ENCODE data around the gene LRMDA. TPM values are rescaled to one million over a fixed set of nuclear protein-coding genes. Genes with fewer than 3 reads are reported as not detected.

LRMDA gene
- total RNA-seq, 1 experiment from 2014 or later, result 8.0 TPM

DNA sequence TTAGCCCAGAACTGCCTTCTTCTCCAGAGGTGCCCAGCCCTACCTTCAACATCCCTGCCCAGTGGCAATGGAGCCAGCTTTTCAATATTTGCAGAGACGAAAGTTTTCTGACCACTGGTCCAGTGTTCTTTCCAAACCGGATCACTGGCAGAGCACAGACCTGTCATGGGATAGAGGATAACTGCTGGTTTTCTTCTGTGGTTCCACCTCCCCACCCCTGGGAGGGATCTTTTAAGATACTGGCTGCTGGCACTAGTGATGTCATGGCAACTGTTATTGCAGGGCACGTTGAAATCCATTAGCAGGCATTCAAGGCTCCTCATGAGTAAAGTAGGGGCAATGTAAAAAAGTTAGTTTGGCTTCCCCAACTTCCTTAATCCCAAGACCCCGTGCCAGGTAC, 387.1 kb downstream of the LRMDA start:
- DNase-seq (ENCODE audit: low read depth), result no peak

DNA sequence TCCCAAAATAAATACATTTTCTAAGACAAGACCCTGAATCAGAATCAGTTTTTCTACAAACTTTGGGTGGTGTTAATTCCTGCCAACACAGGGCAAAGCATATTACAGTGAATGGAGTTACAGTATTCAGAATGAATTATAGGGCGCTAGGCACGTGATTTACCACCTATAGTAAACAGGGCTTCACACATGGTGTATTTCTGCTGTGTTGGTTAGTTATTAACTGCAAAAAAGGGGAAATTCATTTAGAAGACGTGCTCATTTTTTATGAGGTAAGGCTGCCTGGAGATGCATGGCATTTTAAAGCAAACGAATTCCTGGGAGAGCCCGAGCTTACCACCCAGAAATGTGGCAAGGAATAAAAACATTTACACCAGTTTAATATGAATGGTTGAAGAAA, 393.8 kb downstream of the LRMDA start:
- no peak for DNase-seq (ENCODE audit: low read depth)

DNA sequence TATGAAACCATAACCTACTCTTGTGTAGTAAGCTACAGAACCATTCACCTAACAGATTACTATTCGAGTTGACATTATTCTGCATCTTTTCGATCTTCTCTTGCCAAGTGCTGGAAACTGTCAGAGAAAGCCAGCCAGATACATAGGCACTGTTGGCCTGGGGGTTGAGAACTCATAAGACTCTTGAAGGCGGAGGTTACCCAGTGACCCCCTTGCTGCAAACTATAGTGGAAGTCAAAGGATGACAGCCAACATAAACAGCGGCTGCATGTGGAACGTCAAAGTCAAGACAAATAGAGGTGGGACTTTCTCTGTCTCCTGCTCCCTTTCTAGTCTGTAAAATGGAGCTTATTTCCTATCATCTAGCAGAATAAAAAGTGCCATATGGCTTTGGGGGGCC, 394.2 kb downstream of the LRMDA start:
- no peak for DNase-seq (ENCODE audit: low read depth)

DNA sequence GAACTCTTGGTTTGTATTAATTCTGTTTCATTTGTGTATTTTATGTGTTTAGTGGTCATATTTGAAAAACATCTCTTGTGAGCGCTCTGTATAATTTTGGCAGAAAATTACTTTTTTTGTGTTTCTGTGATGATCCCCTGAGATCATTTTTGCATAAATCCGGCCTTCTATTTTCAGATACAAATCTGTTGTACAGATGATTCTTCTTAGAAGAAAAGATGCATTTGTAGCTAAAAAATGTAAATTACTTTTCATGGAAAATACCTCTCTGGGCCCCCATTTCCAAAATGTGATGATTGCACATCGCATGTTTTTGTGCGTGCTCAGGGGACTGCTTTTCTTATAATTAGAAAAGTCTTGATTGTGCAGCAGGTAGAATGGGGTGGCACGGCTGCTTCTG, 395.4 kb downstream of the LRMDA start:
- no peak for DNase-seq (ENCODE audit: low read depth)

DNA sequence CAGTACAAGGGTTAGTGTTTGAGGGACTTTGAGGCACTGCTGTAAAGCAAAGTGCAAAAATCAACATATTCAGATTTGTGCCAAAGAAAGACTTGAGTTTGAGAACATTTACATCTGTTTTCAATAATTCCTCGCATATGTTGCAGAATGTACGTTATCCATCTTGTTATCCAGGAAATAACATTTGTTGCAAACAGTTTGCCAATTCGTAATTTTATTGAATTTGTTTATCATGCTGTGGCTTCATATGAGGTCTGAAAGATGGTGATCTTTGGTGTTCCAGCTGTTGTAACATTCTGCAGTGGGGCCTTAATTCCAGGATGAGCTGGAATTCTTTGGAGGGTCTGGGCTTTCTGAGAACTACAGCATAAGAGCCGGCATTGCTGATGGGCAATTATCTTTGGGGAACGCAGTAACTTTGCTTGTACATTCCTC, 396.2 kb downstream of the LRMDA start:
- DNase-seq (ENCODE audit: low read depth), result no peak

DNA sequence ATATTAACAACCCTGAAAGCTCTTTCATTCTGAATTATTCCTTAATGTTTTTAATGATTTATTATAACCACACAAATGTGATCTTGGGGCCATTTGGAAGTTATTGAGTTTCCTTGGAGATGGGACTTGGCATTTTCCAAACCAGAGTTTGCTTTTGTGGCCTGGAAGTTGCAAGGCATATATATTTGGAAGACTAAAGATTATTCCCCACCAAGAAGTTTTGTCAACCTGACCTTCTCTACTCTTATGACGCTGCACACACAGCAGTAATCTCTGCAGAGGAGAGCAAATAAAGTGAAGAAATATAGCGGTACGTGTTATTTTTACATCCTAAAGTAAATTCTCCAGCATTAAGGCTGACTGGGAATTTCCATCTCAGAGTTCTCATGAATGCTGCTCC, 397.0 kb downstream of the LRMDA start:
- DNase-seq (ENCODE audit: low read depth), result no peak

DNA sequence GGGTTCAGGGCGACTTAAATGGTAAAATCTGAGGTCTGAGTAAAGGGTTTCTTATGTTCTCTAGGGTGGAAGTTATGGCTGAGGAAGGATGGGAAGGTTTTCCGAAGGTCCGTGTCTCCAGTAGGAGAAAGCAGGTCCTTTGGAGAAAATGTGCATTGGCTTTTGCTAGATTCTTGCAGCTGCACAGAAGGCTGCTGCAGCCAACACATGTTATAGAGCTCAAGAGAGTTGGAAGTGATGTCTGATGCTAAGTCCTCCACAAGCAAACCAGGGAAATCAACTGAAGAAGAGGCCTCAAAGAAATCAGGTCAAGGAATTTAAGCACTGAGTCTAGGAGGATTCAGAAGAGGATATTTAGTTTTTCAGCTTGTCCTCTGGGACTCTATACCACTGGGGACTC, 404.6 kb downstream of the LRMDA start:
- DNase-seq (ENCODE audit: low read depth), result no peak

DNA sequence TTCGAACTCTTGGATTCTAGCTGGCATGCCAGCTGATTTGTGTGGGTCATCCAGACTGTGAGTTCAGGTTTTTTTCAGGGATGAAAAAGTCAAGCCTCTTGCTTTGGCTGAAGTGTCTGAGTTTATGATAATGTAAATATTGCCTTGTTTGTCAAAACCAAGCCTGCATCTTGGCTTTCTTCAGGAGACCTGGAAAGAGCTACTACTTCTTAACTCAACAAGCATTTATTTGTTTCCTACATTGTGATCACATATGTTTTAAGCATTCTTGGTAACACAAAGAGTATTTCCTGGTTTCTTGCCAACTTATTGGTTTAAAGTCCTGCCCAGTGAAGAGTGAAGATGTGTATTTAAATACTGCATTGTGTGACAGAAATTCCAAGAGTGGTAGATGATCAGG, 407.1 kb downstream of the LRMDA start:
- no peak for DNase-seq (ENCODE audit: low read depth)

DNA sequence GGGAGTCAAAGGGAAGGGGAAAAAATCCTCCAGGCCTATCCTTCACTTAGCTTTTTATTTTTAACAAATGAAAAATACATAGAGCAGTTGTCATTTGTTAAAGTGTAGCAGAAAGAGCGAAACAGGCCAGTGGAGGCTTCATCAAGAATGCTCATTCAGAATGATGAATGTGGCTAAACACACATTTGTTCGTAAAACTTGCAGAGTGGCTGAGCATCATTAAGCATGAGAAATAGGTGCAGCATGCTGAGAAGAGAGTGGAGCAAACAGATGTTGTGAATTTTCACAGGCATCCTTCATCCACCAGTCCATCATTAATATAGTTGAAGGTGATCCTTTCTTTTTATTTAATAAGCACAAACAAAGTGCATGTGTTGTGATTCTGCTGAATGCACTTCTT, 407.6 kb downstream of the LRMDA start:
- no peak for DNase-seq (ENCODE audit: low read depth)

DNA sequence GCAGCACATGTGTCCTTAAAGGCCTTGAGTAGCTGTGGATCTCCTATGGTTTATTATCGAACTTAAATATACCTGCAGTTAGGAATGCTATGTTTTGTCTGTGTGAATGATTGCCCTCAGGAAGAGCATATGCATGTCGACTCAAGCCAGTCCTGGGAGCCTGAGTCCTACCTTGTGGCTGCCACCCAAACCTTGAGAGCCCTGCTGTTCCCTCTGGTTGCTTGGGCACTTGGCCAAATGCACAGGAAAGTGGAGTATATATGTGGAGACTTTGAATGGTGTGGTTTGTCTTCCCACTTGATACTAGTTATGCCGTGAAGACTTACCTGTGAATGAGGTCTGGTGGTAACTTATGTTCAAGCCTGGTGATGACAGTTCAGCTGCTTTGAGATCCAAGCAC, 409.8 kb downstream of the LRMDA start:
- DNase-seq (ENCODE audit: low read depth), result no peak

DNA sequence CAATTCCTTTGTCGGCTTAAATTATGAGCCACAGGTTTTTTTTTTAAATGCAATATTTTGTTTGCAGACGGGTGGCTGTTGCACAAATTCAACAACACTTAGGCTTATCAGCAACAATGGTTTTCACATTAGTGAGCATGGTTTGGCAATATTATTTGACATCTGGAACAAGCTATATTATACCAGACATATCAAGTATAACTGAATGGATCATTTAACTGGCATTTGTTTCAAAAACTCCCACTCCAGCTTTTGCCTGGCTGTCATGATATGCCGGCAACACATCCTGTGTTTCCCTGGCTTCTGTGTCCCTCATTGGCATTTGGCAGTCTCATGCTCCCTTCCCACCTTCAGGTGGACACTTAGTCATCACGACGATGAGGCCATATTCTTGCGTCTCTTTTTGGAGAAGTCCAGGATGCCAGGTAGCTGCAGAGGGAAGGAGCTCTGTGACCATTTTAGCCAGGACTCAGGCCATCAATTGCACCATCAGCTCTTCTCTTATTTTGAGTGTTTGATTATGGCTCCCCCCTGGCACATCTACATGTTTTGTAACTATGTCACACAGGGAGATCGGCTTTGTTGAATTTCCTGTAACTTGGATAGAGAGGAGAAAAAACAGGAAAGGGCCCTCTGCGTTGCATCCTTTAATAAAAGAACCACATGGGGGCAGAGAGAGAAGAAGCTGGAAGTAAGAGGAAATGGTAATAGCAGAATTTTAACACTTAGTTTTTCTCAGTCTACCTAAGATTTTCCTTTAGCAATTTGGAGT, 413.9 kb downstream of the LRMDA start:
- DNase-seq (ENCODE audit: low read depth), result no peak

DNA sequence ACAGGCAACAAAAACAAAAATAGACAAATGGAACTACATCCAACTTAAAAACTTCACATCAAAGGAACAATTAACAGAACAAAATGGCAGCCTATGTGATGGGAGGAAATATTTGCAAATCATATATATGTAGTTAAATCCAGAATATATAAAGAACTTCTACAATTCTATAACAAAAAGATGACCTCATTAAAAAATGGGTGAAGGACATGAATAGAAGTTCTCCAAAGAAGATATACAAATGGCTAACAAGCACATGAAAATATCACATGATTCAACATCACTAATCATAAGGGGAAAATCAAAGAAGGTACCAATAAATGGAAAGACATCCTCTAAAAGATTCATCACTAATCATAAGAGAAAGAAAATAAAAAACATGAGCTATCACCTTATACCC, 416.1 kb downstream of the LRMDA start:
- DNase-seq (ENCODE audit: low read depth), result no peak

DNA sequence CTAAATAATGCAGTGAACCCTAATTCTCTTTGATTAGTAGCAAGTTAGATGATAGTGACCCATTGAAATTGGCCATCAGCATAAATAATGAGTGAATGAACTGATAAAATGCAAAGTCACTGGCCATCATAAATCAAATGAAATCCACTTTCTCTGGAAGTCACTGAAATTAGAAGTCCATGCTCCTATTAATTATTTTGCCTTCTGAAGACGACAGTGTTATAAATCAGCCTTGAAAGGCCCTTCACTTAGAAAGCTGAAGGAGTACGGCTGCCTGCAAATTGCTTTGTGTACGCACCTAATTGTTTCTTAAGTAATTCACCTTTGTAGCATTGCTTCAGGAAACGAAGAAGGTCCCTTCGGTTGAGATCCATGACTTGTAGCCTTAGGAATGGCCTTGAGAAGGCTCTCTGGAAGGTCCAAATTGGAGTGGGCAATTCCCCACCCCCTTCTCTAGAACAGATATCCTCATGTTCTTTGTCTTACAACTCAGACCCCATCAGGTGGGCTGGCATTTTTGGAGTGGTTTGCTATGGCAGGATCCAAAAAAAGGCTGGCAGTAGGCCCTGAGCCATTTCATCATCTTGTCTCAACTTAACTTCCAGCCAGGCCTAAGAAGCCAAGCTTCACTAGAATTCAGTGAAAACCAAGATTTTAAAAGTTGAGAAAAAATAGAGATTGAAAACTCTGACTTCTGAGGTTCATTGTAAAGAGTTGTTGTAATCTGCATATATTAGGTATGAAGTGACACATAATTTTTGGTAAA, 420.3 kb downstream of the LRMDA start:
- no peak for DNase-seq (ENCODE audit: low read depth)

DNA sequence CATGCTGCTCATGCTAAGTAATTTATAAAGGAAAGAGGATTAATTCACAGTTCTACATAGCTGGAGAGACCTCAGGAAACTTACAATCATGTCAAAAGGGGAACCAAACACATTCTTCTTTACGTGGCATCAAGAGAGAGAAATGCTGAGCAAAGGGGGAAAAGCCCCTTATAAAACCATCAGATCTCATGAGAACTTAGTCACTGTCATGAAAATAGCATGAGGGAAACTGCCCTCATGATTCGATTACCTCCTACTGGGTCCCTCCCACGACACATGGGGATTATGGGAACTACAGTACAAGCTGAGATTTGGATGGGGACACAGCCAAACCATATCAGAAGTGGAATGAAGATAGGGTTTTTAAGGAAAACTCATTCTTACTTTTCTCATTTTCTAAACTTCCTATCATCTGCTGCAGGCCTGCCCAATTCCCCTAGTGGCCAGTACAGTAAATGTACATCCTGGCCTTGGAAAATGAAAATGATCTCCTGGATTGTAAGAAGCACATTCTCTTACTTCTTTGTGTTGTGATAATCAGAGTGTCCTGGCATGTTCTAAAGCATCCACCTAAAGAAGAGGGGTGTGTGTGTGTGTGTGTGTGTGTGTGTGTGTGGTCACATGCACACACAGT, 421.5 kb downstream of the LRMDA start:
- DNase-seq (ENCODE audit: low read depth), result no peak

DNA sequence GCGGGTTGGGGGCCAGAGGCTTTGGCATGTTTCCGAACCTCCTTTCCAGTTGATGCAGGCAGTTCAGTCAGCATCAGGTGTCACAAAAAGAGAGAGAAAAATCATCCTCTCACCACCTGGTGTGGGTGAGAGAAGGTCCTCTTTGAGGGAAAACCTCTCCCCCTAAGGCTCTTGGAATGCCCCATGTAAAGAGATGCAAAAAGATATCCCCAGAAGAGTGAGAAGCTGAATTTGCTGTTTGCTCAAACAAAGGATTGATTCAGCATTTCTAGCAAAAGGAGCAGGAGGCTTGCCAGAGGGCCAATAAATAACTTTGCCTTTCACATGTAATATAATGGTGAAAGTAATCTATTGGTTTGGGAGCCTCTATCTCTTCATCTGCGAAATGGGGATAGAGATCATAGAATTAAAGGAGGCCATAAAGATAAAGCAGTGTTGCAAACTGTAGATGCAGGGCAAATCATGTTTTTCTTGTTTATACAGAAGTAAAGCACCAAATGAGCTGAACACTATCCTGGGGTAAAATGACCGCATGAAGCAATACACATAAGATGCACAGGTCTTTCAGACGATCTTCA, 425.9 kb downstream of the LRMDA start:
- DNase-seq (ENCODE audit: low read depth), result no peak

DNA sequence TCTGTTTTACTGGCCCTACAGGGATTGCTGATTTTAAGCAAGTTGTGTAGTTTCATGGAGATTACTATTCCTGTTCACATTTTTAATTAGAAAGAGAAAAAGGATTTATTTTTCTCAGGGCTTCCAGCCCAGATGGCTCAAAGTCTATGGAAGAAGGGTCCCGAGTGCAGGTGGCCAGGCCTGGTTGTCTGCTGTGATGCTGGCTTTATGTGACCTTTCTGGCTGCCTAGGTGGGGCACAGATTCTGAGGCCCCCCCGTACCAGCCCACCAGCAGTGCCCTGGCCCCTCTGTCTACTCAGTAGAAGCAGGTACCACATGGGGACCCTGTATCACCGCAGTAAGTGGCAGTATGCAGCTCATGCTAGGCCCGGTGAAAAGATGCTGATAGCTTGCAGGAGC, 426.5 kb downstream of the LRMDA start:
- no peak for DNase-seq (ENCODE audit: low read depth)

DNA sequence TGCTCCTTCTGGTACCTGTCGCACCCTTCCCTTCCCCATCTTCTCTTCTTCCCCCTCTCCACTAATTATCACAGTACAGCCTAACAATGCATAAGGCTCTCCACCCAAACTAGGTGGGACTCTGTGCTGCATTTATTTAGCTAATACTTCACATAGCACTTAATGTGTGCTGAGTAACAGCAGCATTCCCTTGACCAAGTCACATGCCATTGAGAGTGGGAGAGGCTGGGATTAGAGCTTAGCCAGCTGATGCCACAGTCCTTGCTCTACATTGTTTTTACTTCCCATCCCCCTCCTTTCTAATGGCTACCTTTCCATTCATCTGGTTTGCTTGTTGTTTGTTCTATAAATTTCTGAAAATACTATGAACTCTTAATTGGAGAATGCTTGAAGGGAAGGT, 426.9 kb downstream of the LRMDA start:
- DNase-seq (ENCODE audit: low read depth), result no peak

DNA sequence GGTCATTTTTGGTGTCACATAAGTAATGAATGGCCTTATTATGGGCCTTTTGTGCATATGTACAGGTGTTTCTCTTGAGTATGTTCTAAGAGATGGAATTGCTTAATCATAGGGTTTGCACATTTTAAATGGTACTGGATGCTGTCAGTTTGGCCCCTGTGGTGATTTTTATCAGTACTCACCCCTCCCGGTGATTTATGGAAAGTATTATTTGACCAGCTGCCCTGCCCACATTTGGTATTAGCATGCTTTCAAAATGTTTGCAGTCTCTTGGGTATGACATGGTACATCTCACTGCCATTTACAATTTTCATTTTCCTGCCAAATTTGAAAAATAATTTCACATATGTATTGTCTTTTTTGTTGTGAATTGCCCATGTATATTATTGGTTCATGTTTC, 427.7 kb downstream of the LRMDA start:
- DNase-seq (ENCODE audit: low read depth), result no peak

DNA sequence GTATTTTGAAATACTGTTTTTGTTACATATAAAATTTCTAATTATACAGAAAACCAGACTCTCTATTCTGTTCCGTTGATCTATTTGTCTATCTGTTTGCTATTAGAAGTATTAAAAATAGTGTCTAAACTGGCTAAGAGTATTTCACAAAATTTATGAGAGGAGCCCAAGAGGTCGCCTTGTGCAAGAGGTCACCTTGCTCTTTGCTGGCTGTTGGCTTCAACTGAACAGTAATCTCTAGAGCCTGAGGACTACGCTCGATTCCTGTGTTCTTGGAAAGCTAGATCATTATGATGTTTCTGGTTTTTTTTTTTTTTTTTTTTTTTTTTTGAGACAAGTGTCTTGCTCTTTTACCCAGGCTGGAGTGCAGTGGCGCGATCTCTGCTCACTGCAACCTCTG, 428.6 kb downstream of the LRMDA start:
- DNase-seq (ENCODE audit: low read depth), result no peak

DNA sequence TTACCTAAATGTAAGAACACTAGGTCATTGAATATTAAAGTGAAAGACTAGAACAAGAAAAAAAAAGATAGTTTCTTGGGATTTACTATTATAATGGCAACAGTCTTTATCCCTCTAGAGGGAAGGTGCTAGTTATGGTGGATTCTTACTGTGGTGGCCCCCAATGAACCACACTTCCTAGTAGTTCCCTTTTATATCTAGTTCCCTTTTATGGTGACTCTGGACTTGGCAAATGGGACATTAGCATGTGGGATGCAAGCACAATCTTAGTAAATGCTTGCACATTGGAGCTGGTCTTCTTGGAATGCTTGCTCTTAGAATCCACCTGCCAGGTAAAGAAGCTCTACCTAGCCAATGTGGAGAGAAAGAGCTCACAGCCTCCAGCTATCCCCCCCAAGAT, 430.2 kb downstream of the LRMDA start:
- no peak for DNase-seq (ENCODE audit: low read depth)

DNA sequence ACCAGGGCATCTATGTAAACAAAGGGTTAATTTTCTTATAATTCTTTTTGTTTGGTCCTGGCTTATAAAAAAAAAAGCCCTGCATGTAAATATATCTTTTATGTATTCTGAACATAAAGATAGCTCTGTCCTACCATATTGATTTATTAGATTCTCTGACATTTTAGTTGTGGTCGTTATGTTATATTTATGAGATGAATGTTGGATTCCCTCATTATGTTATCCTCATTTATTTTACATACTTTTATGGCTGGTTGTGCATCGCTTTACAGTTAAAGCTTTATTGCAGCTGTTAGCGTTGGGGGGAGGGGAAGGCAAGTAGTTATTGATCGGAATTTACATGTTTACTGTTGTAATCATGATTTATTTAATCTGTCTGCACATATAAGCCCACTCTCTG, 431.5 kb downstream of the LRMDA start:
- DNase-seq (ENCODE audit: low read depth), result no peak

DNA sequence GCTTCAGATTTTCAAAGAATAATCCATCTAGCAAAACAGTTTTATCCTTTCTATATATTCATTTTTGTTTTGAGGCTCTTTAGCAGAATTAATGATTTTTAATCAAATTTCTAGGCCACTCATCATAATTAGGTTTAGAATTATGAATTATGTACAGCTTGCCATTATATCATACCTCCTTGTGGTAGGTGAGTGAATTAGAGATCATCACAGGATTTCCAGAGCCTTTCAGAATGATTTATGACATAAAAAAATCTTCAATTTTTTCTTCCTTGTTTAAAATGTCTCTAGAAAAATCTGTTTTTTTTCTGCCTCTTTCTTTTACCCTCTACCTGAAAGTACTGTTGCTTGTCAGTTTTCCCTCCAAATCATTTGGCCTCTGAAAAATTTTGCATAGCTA, 433.3 kb downstream of the LRMDA start:
- no peak for DNase-seq (ENCODE audit: low read depth)

Measured in M059J (cell line).